Measurements from ENCODE around the gene PHYHD1. TPM values are rescaled to one million over a fixed set of nuclear protein-coding genes. Genes with fewer than 3 reads are reported as not detected.

Gene PHYHD1
- total and polyA plus RNA-seq, 10 of the 15 experiments (the other 5 are each of a cell fraction or from before 2014, with no cell fraction given) = 0.09 to 0.17 TPM; not detected in 8

DNA sequence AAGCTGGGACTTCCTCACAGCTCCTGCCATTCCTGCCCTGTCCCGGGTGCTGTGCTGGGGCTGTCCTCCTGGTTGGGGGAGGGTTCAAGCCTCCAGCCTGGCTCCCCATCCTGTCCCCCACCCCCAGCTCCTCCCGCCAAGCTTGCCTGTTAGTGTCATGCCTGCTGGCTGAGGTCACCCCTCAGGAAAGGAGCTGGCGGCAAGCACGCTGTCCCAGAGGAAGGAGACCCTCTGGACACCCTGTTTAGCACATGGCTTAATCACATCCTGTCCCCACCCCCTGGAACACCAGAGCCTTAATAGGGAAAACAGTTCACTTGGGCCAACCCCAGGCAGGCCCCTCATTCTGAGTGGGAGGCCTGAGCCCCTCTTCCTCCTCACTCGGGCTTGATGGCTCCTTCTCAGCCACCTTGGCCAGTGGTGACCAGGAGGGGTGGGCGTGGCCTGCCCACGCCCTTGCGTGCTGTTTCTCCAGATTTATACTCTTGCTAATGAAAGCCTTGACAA lies 9.2 kb upstream of the PHYHD1 start (continued):
- TF ChIP-seq NRF1 (conservative IDR thresholded peaks at IDR 0.05; ENCODE audit: low read depth, low read length) = no peak
- TF ChIP-seq, protein P1, sequence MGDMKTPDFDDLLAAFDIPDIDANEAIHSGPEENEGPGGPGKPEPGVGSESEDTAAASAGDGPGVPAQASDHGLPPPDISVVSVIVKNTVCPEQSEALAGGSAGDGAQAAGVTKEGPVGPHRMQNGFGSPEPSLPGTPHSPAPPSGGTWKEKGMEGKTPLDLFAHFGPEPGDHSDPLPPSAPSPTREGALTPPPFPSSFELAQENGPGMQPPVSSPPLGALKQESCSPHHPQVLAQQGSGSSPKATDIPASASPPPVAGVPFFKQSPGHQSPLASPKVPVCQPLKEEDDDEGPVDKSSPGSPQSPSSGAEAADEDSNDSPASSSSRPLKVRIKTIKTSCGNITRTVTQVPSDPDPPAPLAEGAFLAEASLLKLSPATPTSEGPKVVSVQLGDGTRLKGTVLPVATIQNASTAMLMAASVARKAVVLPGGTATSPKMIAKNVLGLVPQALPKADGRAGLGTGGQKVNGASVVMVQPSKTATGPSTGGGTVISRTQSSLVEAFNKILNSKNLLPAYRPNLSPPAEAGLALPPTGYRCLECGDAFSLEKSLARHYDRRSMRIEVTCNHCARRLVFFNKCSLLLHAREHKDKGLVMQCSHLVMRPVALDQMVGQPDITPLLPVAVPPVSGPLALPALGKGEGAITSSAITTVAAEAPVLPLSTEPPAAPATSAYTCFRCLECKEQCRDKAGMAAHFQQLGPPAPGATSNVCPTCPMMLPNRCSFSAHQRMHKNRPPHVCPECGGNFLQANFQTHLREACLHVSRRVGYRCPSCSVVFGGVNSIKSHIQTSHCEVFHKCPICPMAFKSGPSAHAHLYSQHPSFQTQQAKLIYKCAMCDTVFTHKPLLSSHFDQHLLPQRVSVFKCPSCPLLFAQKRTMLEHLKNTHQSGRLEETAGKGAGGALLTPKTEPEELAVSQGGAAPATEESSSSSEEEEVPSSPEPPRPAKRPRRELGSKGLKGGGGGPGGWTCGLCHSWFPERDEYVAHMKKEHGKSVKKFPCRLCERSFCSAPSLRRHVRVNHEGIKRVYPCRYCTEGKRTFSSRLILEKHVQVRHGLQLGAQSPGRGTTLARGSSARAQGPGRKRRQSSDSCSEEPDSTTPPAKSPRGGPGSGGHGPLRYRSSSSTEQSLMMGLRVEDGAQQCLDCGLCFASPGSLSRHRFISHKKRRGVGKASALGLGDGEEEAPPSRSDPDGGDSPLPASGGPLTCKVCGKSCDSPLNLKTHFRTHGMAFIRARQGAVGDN (IDR thresholded peaks at IDR 0.05) = no peak
- TF ChIP-seq RBBP5 (conservative IDR thresholded peaks at IDR 0.05) = no peak
- TF ChIP-seq MTA3 (IDR thresholded peaks at IDR 0.05; ENCODE audit: borderline replicate concordance, low read length) = no peak
- no peak for TF ChIP-seq SMAD1 (IDR thresholded peaks at IDR 0.05; ENCODE audit: low read depth, partially characterized antibody)
- no peak for TF ChIP-seq EP300 (IDR thresholded peaks at IDR 0.05; ENCODE audit: borderline replicate concordance in 1 of 2, control insufficient read depth in 1 of 2, low read depth in 2 of 2, low read length in 2 of 2)
- TF ChIP-seq, protein P2, sequence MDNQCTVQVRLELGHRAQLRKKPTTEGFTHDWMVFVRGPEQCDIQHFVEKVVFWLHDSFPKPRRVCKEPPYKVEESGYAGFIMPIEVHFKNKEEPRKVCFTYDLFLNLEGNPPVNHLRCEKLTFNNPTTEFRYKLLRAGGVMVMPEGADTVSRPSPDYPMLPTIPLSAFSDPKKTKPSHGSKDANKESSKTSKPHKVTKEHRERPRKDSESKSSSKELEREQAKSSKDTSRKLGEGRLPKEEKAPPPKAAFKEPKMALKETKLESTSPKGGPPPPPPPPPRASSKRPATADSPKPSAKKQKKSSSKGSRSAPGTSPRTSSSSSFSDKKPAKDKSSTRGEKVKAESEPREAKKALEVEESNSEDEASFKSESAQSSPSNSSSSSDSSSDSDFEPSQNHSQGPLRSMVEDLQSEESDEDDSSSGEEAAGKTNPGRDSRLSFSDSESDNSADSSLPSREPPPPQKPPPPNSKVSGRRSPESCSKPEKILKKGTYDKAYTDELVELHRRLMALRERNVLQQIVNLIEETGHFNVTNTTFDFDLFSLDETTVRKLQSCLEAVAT (IDR thresholded peaks at IDR 0.05) = no peak
- no peak for TF ChIP-seq IRF4 (IDR thresholded peaks at IDR 0.05; ENCODE audit: low read depth, low read length)
